Measurements from ENCODE around the gene KRT35. TPM values are rescaled to one million over a fixed set of nuclear protein-coding genes. Genes with fewer than 3 reads are reported as not detected.

KRT35 gene
- total and polyA plus RNA-seq, 10 of the 15 experiments (the other 5 are each of a cell fraction or from before 2014, with no cell fraction given), result not detected

- Histone ChIP-seq H3K27me3 (replicated peaks in 1 of 2; ENCODE audit: control insufficient read depth in 2 of 2, insufficient read depth in 2 of 2, low read length in 1 of 2) (no peaks in the 10 kb centered on the region; a peak in 1 of 4 replicates), H3K79me2 (ENCODE audit: control insufficient read depth, insufficient read depth, low read length) (no peaks in the 10 kb centered on the region), H3K4me1 (ENCODE audit: control insufficient read depth, insufficient read depth, low read length) (no peaks in the 10 kb centered on the region), H3K4me2 (ENCODE audit: control insufficient read depth, insufficient read depth) (no peak within 1 kb of the TSS), H3K36me3 (ENCODE audit: control insufficient read depth in 2 of 2, insufficient read depth in 2 of 2, low read length in 1 of 2) (no peaks in the 10 kb centered on the region), H3K27ac (ENCODE audit: control insufficient read depth, insufficient read depth) (no peak within 1 kb of the TSS), H3K9me3 (replicated peaks; ENCODE audit: control insufficient read depth, insufficient read depth, low read length) (no peaks in the 10 kb centered on the region), H3K4me3 (no peak within 1 kb of the TSS), H4K20me1 (ENCODE audit: control insufficient read depth, insufficient read depth) (no peaks in the 10 kb centered on the region), H3K9ac (ENCODE audit: control insufficient read depth, insufficient read depth, low read length) (no peak within 1 kb of the TSS), H2AFZ (ENCODE audit: control insufficient read depth, low read depth, low read length) (no peak within 1 kb of the TSS)
- ATAC-seq (no peak), FAIRE-seq (no peak), DNase-seq (ENCODE audit: low read depth, low spot score) (no peak)
- intact Hi-C loops (cut with micrococcal nuclease; ENCODE audit: unreplicated experiment) (no loop called here), in situ Hi-C loops (cut with MboI) (no loop called here)
- ChIA-PET POLR2A (no interaction called here), CTCF (no interaction called here), SMC1A (ENCODE audit: uncharacterized antibody, unreplicated experiment) (no interaction called here), RAD21 (ENCODE audit: unreplicated experiment) (no interaction called here)
- TF ChIP-seq NFIC (IDR thresholded peaks at IDR 0.05; ENCODE audit: low read depth, low read length), result no peak
- TF ChIP-seq RUNX3 (IDR thresholded peaks at IDR 0.05; ENCODE audit: low read length), result no peak
- no peak for TF ChIP-seq SRF (IDR thresholded peaks at IDR 0.05; ENCODE audit: low read depth in 2 of 2, low read length in 2 of 2)
- no peak for TF ChIP-seq SMAD1 (IDR thresholded peaks at IDR 0.05; ENCODE audit: low read depth, partially characterized antibody)
- TF ChIP-seq CEBPB (IDR thresholded peaks at IDR 0.05; ENCODE audit: borderline replicate concordance in 1 of 2, low read depth in 2 of 2, low read length in 2 of 2), result no peak
- TF ChIP-seq PML (IDR thresholded peaks at IDR 0.05; ENCODE audit: low read length), result no peak
- no peak for TF ChIP-seq ZNF274 (IDR thresholded peaks at IDR 0.05; ENCODE audit: insufficient read depth, insufficient read length)
- no TSS peak for BruUV-seq (replicated peaks)
- 0% methylated on average over 8 of the region's 8 CpGs for WGBS (ENCODE audit: insufficient coverage, insufficient replicate concordance, low lambda C conversion rate, missing lambda C conversion rate)
Measured at GRCh38 chr17:41518789-41519449, 38.0 kb upstream of the KRT35 start, which contains the start of gene KRT15. Gene KRT15 (minus strand): TSS chr17:41518890. CDS start chr17:41518827, 63 bp downstream.

- Histone ChIP-seq H3K27me3 (replicated peaks in 1 of 2; ENCODE audit: control insufficient read depth in 2 of 2, insufficient read depth in 2 of 2, low read length in 1 of 2) (no peaks in the 10 kb centered on the region; a peak in 1 of 4 replicates), H3K27ac (ENCODE audit: control insufficient read depth, insufficient read depth) (no peak overlapping the region), H3K4me3 (no peak overlapping the region), H4K20me1 (ENCODE audit: control insufficient read depth, insufficient read depth) (no peaks in the 10 kb centered on the region), H3K9me3 (replicated peaks; ENCODE audit: control insufficient read depth, insufficient read depth, low read length) (no peaks in the 10 kb centered on the region), H2AFZ (ENCODE audit: control insufficient read depth, low read depth, low read length) (no peak overlapping the region), H3K9ac (ENCODE audit: control insufficient read depth, insufficient read depth, low read length) (no peak overlapping the region), H3K36me3 (ENCODE audit: control insufficient read depth in 2 of 2, insufficient read depth in 2 of 2, low read length in 1 of 2) (no peaks in the 10 kb centered on the region), H3K79me2 (ENCODE audit: control insufficient read depth, insufficient read depth, low read length) (no peaks in the 10 kb centered on the region), H3K4me1 (ENCODE audit: control insufficient read depth, insufficient read depth, low read length) (no peaks in the 10 kb centered on the region), H3K4me2 (ENCODE audit: control insufficient read depth, insufficient read depth) (no peak overlapping the region)
- in situ Hi-C loops (cut with MboI) (no loop called here), intact Hi-C loops (cut with micrococcal nuclease; ENCODE audit: unreplicated experiment) (no loop called here)
- ChIA-PET SMC1A (ENCODE audit: uncharacterized antibody, unreplicated experiment) (no interaction called here), POLR2A (no interaction called here), CTCF (no interaction called here), RAD21 (ENCODE audit: unreplicated experiment) (no interaction called here)
- BruUV-seq (replicated peaks), result no TSS peak
- no peak for FAIRE-seq
- 0% methylated on average over 3 of the region's 3 CpGs for WGBS (ENCODE audit: insufficient coverage, insufficient replicate concordance, low lambda C conversion rate, missing lambda C conversion rate)
- no peak for DNase-seq (ENCODE audit: low read depth, low spot score)
- no peak for ATAC-seq
- TF ChIP-seq RBBP5 (conservative IDR thresholded peaks at IDR 0.05) (no peak), ZNF274 (IDR thresholded peaks at IDR 0.05; ENCODE audit: insufficient read depth, insufficient read length) (no peak), CHD4 (IDR thresholded peaks at IDR 0.05) (no peak), JUNB (IDR thresholded peaks at IDR 0.05) (no peak), POU2F2 (IDR thresholded peaks at IDR 0.05; ENCODE audit: borderline replicate concordance, low read depth, low read length) (no peak), CHD2 (IDR thresholded peaks at IDR 0.05; ENCODE audit: borderline replicate concordance, low read depth, low read length) (no peak), ZNF207 (IDR thresholded peaks at IDR 0.05; ENCODE audit: borderline replicate concordance) (no peak), RFX5 (IDR thresholded peaks at IDR 0.05; ENCODE audit: low read depth, low read length) (no peak), STAT3 (IDR thresholded peaks at IDR 0.05; ENCODE audit: low read depth, low read length) (no peak), MYB (IDR thresholded peaks at IDR 0.05; ENCODE audit: borderline replicate concordance, low read depth, low read length) (no peak), NFIC (IDR thresholded peaks at IDR 0.05; ENCODE audit: low read depth, low read length) (no peak), POLR2A (IDR thresholded peaks at IDR 0.05; ENCODE audit: low read depth, low read length) (no peak), RAD21 (IDR thresholded peaks at IDR 0.05; ENCODE audit: insufficient read depth, low read depth, low read length) (no peak), SREBF2 (IDR thresholded peaks at IDR 0.05; ENCODE audit: low read length) (no peak), PBX3 (IDR thresholded peaks at IDR 0.05; ENCODE audit: insufficient replicate concordance, low read depth, low read length) (no peak), FOXM1 (IDR thresholded peaks at IDR 0.05; ENCODE audit: low read depth, low read length) (no peak)
Measured at GRCh38 chr17:41518031-41518430, 37.1 kb upstream of the KRT35 start.

Measured in GM12878 (cell line).